ENCODE measurements around the gene UBE2J2.

UBE2J2 gene

GRCh38 chr1:1239614-1240347 is 33.9 kb downstream of the UBE2J2 start:
- DNase-seq (ENCODE audit: low read depth in 2 of 2): no peak

- no peak for DNase-seq (ENCODE audit: low read depth in 2 of 2)
These were observed 34.4 kb downstream of the UBE2J2 start for GRCh38 chr1:1239227-1239613.

GRCh38 chr1:1238702-1239178 is 34.9 kb downstream of the UBE2J2 start:
- no peak for DNase-seq (ENCODE audit: low read depth in 2 of 2)

GRCh38 chr1:1237874-1238701 is 35.6 kb downstream of the UBE2J2 start:
- DNase-seq (ENCODE audit: low read depth in 2 of 2): no peak

GRCh38 chr1:1236945-1237873 is 36.4 kb downstream of the UBE2J2 start:
- DNase-seq (ENCODE audit: low read depth in 2 of 2): no peak

GRCh38 chr1:1236176-1236763 is 37.4 kb downstream of the UBE2J2 start:
- DNase-seq (ENCODE audit: low read depth in 2 of 2): no peak

GRCh38 chr1:1235016-1235744 is 38.5 kb downstream of the UBE2J2 start:
- no peak for DNase-seq (ENCODE audit: low read depth in 2 of 2)

GRCh38 chr1:1234180-1234808 is 39.4 kb downstream of the UBE2J2 start:
- no peak for DNase-seq (ENCODE audit: low read depth in 2 of 2)

GRCh38 chr1:1233567-1233892 is 40.1 kb downstream of the UBE2J2 start:
- no peak for DNase-seq (ENCODE audit: low read depth in 2 of 2)

- no peak for DNase-seq (ENCODE audit: low read depth in 2 of 2)
These were observed 40.7 kb downstream of the UBE2J2 start for GRCh38 chr1:1232796-1233566.

GRCh38 chr1:1232208-1232795 is 41.4 kb downstream of the UBE2J2 start, which contains the start of gene B3GALT6:
Gene B3GALT6, plus strand, starts transcription at chr1:1232237. Its CDS starts 42 bp downstream, at chr1:1232279.
- DNase-seq (ENCODE audit: low read depth in 2 of 2): no peak

GRCh38 chr1:1231400-1232207 is 42.0 kb downstream of the UBE2J2 start, which contains the start of gene SDF4:
Gene SDF4, minus strand, starts transcription at chr1:1232001. Its CDS starts 3,229 bp downstream, at chr1:1228772.
- DNase-seq (ENCODE audit: low read depth in 2 of 2): peak; percentile 94 to 96

- DNase-seq (ENCODE audit: low read depth in 2 of 2): no peak
These were observed 42.8 kb downstream of the UBE2J2 start for GRCh38 chr1:1230656-1231399.

GRCh38 chr1:1229770-1230169 is 43.9 kb downstream of the UBE2J2 start:
- DNase-seq (ENCODE audit: low read depth in 2 of 2): no peak

GRCh38 chr1:1228596-1229321 is 44.9 kb downstream of the UBE2J2 start:
- DNase-seq (ENCODE audit: low read depth in 2 of 2): no peak

GRCh38 chr1:1228187-1228586 is 45.5 kb downstream of the UBE2J2 start:
- no peak for DNase-seq (ENCODE audit: low read depth in 2 of 2)

- DNase-seq (ENCODE audit: low read depth in 2 of 2): no peak
These were observed 46.3 kb downstream of the UBE2J2 start for GRCh38 chr1:1227386-1227785.

All from stimulated activated CD4-positive, alpha-beta T cell treated with anti-CD3 and anti-CD28 coated beads, Interleukin-15, amount 100 ng/mL, for 48 hours (primary cell).